ENCODE data around the gene EEF1G. TPM values are rescaled to one million over a fixed set of nuclear protein-coding genes. Genes with fewer than 3 reads are reported as not detected.

The EEF1G gene
- total RNA-seq, 1 experiment from 2014 or later = 1,119 TPM

DNA sequence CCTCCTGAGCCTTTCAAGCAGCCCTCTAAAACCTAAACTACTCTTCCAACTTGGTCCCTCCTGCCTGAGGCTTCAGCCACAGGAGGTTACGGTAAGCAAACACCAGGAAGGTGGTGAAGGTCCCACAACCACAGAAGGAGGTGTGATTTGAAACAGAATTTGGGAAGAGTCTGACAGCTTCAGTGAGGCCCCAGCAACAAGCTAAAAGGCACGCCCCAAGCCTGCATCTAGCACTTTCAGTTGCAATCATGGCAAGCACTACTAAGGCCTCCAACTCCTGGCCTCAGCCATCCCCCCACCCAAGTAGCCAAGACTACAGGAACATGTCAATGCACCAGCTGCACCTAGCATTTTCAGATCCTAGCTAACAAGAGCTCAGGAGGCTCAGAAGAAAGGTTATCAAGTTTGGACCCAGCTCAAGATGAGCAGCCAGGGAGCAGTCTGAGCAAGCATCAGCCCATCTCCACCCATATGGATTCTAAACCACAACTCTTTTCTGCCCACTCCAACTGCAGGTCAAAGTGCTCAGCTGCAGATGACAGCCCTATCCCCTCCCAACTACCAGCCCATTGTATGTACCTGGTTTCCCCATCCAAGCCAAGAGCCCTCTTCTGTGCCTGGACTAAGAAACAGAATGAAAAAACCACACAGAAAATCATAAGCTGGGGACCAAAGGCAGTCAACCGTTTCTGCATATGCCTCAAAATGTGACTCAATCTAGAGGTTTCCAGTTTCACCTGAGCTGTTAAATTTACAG lies 16.6 kb downstream of the EEF1G start:
- peaks cover 5% of the 10 kb centered on the region; the same call in 1 of the 2 replicates for H3K36me3 ChIP-seq (ENCODE audit: control insufficient read depth, insufficient read depth, low read length)
- CTCF ChIA-PET = interaction anchor here (0.8 to 3.0 kb wide), 3 partner anchors 14 to 162 kb away, joined by 4 to 14 read pairs (median 9); no protein-coding TSS in a partner anchor
- POLR2A ChIA-PET = interaction anchor here (0.6 to 1.5 kb wide), 3 partner anchors 9 to 13 kb away, joined by 4 to 7 read pairs (median 6); partner anchors contain the start of gene AHNAK
- TF ChIP-seq SIN3A (IDR thresholded peaks at IDR 0.05; ENCODE audit: borderline replicate concordance, insufficient read depth, low read depth, low read length) (no peak; the same call in none of the 2 replicates), POLR2AphosphoS5 (IDR thresholded peaks at IDR 0.05; ENCODE audit: low read depth, low read length) (peak; percentile 15; the same call in 1 of the 2 replicates)
- in situ Hi-C loops (cut with HindIII; ENCODE audit: low pct_unique_long_range_greater_than_20kb, low sequenced_read_pairs) (no loop called here), intact Hi-C loops (cut with micrococcal nuclease; ENCODE audit: unreplicated experiment) (no loop called here)
- DNase-seq (ENCODE audit: low read depth, low spot score) (no peak), ATAC-seq (peak; percentile 23)
- H3K9me3 ChIP-seq (ENCODE audit: control insufficient read depth, insufficient read depth, low read depth, low read length) = no peaks in the 10 kb centered on the region
- peak overlapping the region; percentile 94 for H3K27ac ChIP-seq (ENCODE audit: low read length)
- peaks cover 93% of the 10 kb centered on the region for H3K4me1 ChIP-seq (ENCODE audit: control insufficient read depth, insufficient read depth, low read length)
- BruUV-seq (replicated peaks) = no TSS peak
- H3K4me3 ChIP-seq (ENCODE audit: low read depth in 2 of 2, low read length in 2 of 2) = peak overlapping the region in 1 of 2 experiments; percentile 15; a peak in 1 of 4 replicates
- H3K27me3 ChIP-seq (ENCODE audit: control insufficient read depth, insufficient read depth, low read length) = no peaks in the 10 kb centered on the region

DNA sequence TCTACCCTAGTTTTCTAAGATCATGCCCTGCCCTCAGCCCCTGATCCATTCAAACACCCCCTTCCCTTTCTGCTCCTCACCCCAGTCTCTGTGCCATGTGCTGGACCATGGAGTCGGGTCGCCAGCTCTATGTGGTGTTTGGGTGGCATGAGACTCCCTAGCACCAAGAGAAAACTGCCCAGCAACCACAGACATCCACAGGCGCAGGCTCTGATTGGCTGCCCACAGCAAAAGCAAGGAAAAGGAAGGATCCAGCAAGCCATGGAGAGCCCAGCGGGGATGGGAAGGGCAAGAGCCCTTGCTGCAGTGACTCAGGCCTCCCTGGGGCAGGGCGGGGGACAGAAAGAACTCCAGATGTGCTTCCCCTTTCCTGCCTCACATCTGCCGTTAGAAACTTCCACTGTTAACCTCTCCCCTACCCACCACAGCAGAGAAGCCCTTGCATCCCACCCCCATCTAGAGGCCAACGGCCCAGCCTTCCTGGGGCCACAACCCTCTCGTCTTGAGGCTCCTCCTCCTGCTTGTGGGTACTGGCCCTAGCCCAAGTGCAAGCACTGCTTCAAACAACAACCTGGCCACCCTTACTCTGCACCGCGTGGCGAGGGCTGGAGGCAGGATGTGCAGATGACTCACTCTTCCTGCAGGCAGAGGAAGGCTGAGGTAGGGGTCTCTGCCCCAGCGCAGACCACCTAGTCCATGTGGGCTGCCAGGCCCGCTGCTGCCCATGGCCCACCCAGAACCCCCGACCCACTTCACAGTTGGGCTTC lies 17.4 kb downstream of the EEF1G start:
- in situ Hi-C loops (cut with HindIII; ENCODE audit: low pct_unique_long_range_greater_than_20kb, low sequenced_read_pairs) = no loop called here
- ATAC-seq = peak; percentile 74

More for the DNA sequence above, 17.4 kb downstream of the EEF1G start:
- peak overlapping the region; percentile 94 for H3K27ac ChIP-seq (ENCODE audit: low read length)
- intact Hi-C loops (cut with micrococcal nuclease; ENCODE audit: unreplicated experiment) = no loop called here
- TF ChIP-seq POLR2AphosphoS5 (IDR thresholded peaks at IDR 0.05; ENCODE audit: low read depth, low read length) (peak; percentile 49; the same call in 1 of the 2 replicates), TCF7L2 (IDR thresholded peaks at IDR 0.05; ENCODE audit: low read depth, low read length) (peak; percentile 65)
- TF ChIP-seq, protein P1, sequence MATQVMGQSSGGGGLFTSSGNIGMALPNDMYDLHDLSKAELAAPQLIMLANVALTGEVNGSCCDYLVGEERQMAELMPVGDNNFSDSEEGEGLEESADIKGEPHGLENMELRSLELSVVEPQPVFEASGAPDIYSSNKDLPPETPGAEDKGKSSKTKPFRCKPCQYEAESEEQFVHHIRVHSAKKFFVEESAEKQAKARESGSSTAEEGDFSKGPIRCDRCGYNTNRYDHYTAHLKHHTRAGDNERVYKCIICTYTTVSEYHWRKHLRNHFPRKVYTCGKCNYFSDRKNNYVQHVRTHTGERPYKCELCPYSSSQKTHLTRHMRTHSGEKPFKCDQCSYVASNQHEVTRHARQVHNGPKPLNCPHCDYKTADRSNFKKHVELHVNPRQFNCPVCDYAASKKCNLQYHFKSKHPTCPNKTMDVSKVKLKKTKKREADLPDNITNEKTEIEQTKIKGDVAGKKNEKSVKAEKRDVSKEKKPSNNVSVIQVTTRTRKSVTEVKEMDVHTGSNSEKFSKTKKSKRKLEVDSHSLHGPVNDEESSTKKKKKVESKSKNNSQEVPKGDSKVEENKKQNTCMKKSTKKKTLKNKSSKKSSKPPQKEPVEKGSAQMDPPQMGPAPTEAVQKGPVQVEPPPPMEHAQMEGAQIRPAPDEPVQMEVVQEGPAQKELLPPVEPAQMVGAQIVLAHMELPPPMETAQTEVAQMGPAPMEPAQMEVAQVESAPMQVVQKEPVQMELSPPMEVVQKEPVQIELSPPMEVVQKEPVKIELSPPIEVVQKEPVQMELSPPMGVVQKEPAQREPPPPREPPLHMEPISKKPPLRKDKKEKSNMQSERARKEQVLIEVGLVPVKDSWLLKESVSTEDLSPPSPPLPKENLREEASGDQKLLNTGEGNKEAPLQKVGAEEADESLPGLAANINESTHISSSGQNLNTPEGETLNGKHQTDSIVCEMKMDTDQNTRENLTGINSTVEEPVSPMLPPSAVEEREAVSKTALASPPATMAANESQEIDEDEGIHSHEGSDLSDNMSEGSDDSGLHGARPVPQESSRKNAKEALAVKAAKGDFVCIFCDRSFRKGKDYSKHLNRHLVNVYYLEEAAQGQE (IDR thresholded peaks at IDR 0.05; ENCODE audit: insufficient read depth in 1 of 2, low read depth in 2 of 2, low read length in 1 of 2) = no peak
- BruUV-seq (replicated peaks) = no TSS peak
- no peaks in the 10 kb centered on the region for H3K9me3 ChIP-seq (ENCODE audit: control insufficient read depth, insufficient read depth, low read depth, low read length)
- ChIA-PET CTCF (interaction anchor here (0.5 to 3.0 kb wide), 5 partner anchors 13 to 161 kb away, joined by 3 to 14 read pairs (median 6); no protein-coding TSS in a partner anchor), POLR2A (interaction anchor here (0.9 to 1.5 kb wide), 3 partner anchors 9 to 13 kb away, joined by 6 to 12 read pairs (median 7); partner anchors contain the start of gene AHNAK)
- peaks cover 95% of the 10 kb centered on the region for H3K4me1 ChIP-seq (ENCODE audit: control insufficient read depth, insufficient read depth, low read length)
- no peaks in the 10 kb centered on the region for H3K27me3 ChIP-seq (ENCODE audit: control insufficient read depth, insufficient read depth, low read length)
- peaks cover 5% of the 10 kb centered on the region; the same call in 1 of the 2 replicates for H3K36me3 ChIP-seq (ENCODE audit: control insufficient read depth, insufficient read depth, low read length)
- H3K4me3 ChIP-seq (ENCODE audit: low read depth in 2 of 2, low read length in 2 of 2) = peak overlapping the region in 1 of 2 experiments; percentile 15; a peak in 1 of 4 replicates
- DNase-seq (ENCODE audit: low read depth, low spot score) = peak; percentile 87
